ENCODE results near the gene SNRPD2.
A peak's percentile ranks its signal among the peaks of the same experiment; 100 is the strongest.
"Not testable (repeated sequence)": the region's sequence is repeated elsewhere in the genome, so short reads cannot be mapped to it uniquely, and the experiment has no call there.

The SNRPD2 gene

DNA sequence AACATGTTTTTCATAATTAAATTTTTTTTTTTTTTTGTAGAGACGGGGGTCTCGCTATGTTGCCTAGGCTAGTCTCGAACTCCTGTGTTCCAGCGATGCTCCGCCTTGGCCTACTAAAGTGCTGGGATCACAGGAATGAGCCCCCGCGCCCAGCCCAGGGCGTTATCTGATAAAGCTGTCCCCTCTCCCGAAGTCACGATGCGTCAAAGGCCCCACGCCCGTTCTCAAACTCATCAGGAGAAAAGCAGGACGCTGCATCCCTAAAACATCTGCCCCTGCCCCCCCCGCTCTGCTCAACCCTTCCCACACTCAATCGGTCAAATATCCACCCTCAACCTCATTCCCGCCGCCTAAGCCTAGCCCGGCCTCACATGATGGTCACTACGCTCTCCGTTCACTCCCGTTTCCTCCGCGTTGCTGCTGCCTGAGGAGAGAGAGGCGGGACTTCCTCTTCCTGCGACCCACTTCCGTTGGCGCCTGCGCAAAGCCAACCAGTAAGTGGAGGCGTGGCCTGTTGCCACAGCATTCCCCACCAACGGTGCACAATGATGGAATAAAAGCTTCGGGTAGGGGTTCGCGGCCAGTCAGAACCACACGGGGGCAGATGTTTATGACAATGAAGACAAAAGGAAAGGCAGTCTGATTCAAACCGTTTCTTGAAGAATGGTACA, at the start of gene SNRPD2:
TSS of gene SNRPD2 (minus strand) at position 438 of the 671 bp plus-strand sequence. CDS start at position 373, 65 bp downstream.
- DNase-seq, result peak in 1 of 2 experiments; percentile 97

DNA sequence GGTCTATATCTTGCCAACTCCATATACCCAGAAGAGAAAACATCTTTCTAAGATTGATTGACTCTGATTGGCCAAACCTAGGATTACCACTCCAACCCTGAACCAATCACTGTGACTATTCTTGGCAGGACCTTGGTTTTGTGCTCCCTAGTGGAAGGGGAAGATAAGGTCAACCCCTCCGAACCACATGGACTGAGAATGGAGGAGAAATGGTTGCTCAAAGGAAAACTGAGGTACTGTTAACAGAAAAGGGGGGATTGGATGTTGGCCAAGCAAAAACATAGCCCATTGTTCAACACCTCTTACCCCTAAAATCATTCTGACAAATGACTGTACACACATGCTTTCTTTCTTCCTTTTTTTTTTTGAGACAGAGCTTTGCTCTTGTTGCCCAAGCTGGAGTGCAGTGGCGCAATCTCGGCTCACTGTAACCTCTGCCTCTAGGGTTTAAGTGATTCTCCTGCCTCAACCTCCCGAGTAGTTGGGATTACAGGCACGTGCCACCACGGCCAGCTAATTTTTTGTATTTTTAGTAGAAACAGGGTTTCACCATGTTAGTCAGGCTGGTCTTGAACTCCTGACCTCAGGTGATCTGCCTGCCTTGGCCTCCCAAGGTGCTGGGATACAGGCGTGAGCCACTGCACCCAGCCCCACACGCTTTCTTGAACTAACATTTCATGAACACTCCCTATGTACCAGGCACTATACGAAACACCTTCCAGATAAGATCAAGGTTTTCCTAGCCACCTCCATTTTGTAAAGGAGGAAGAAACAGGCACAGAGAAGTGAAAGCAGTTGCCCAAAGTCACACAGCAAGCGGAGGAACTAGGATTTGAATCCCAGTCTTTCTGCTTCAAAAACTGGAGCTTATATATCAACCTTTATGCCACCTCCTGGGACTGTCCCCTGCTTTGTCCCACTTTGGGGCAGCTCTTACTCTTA, 48.0 kb upstream of the SNRPD2 start:
- DNase-seq, result no peak

- no peak for DNase-seq
Measured at GRCh38 chr19:45733160-45733810, 41.5 kb upstream of the SNRPD2 start, which contains the start of gene MEIOSIN. TSS of gene MEIOSIN (plus strand) at chr19:45733439. CDS start at chr19:45735377, 1,938 bp downstream.

DNA sequence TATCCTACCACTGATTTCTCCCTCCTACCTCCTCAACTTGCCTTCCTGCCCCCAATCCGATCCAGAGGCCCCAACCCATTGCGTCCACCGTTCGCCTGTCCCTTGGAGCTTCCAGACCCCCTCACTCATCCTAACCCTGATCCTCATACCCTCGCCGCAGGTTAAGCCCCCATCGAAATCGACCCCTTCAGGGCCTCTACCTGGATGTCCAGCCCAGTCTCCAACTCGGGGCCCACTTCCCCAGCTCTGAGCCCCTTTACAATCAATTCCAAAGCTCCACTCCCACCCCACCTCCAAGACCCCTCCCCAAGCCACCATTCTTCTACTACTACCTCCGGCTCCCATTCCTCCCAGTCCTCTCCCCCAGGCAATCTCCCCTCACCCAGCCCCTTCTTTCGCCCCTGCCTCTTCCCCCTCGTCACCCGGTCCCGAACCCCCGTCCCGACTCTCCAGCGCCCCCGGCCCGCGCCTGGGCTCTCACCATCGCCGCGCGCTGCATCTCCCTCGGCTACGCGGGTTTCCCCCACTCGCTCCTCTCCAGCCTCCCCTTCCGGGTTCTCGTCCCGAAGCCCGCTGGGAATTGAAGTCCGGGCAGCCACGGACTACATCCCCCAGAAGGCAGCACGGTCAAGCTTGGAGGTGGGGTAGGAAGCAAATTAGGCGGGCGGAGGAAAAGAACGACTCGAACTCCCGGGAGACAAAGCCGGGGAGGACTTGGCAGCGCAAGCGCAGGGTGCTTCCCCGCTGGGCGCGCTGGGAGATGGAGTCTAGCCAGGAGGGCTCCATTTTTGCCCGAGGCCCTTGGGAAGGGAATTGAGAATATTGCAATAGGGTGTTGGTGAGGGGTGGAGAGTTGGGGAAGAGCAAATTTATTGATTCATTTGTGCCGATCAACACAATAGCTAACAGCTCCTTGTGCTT, 38.9 kb upstream of the SNRPD2 start, which contains the start of gene FBXO46:
TSS of gene FBXO46 (minus strand) at position 529 of the 921 bp plus-strand sequence. CDS start 17,401 bp downstream, outside the sequence.
- DNase-seq, result peak; percentile 94 to 95

DNA sequence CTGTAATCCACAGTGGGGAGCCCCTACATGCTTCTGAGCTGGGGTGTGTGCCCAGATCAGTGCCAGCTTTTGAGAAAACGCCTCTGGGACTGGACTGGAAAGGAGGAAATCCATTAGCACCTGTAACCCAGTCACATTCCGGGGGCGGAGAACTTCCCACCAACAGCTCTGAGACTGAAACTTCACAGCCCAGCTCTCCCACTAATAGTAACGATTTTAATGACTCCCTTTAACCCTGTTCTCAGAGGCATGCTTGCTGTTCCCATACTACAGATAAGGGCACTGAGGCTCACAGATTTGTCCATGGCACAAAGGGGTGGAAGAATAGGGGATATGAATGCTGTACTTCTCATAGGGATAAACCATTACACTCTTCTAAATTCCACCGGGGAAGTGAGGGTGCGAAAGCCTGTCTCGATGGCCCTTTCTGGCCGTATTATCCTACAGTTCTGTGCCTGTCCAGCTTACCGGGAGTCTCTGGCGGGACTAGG, 38.1 kb upstream of the SNRPD2 start:
- DNase-seq, result peak; percentile 43 to 48

- not testable (repeated sequence) for DNase-seq
Measured at GRCh38 chr19:45728683-45729082, 36.9 kb upstream of the SNRPD2 start.

DNA sequence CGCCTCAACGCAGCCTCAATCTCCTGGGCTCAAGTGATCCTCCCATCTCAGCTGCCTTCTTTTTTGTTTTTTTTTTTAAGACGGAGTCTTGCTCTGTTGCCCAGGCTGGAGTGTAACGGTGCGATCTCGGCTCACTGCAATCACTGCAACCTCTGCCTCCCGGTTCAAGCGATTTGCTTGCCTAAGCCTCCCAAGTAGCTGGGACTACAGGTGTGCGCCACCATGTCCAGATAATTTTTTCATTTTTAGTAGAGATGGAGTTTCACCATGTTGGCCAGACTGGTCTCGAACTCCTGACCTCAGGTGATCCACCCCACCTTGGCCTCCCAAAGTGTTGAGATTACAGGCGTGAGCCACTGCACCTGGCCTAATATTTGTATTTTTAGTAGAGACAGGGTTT, 28.3 kb upstream of the SNRPD2 start:
- DNase-seq, result not testable (repeated sequence)

DNA sequence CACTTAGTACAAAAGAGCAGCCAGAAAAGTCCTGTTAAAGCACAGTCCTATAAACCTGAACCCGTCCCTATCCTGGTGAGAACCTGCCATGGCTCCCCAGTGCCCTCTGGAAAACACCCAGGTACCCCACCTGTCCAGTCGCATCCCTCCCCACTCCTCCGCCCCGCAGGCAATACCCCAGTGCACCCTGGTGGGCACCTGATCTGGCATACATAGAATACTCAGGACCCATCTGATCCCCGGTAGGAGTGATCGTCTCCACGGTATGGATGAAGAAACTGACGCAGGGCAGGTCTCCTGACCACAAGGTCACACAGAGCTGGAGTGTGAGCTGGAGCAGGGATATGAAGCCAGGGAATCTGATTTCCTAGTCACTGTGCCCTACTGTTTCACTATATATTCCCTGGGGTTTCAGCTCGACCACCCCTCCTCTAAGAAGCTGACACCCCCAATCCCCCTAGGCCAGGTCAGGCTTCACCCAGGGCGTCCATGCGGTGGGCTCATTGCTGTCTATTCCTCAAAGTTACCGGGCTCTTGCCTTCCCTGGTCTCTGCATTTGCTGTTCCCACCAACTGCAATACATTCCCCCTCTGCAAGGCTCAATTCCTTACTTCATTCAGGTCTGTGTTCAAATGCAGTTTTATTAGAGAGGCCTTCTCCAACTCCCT, 26.4 kb upstream of the SNRPD2 start:
- no peak for DNase-seq

DNA sequence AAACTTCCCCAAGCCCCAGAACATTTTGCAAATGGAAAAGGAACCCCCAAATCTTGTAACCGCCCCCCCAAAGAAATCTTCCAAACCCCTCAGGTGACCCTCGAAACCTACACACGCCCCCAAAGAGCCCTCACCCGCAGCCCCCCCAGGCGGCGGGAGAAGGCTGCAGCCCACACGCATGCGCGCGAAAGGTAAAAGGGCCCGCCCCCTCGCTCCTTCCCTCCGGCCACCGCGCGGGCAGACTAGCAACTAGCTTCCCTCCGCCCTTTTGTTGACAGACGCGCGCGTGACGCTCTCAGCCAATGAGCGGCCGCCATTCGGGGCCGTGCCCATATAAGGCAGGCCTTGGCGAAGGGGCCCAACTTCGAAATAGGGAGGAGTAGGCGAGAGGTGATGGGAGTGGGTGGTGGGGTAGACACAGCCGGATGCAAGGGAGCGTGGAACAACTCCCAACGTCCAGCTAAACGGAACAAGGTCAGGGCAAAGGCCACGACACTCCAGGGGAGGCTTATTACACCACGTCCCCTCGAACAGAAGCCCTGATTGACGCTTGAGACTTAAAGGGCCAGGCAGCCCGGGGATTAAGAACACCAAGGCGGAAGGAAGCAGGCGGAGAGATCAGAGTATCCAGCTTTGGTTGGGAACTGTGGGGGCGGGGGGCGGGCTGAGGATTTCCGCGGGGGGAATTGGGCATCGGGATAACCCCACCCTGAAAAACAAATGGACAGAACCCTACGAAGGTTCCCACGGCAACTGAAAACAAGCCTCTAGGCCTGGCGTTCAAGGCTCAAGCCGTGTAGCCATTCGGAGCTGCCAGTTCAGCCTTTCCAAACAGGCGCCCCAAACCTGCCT, 25.6 kb upstream of the SNRPD2 start:
- peak; percentile 98 for DNase-seq

DNA sequence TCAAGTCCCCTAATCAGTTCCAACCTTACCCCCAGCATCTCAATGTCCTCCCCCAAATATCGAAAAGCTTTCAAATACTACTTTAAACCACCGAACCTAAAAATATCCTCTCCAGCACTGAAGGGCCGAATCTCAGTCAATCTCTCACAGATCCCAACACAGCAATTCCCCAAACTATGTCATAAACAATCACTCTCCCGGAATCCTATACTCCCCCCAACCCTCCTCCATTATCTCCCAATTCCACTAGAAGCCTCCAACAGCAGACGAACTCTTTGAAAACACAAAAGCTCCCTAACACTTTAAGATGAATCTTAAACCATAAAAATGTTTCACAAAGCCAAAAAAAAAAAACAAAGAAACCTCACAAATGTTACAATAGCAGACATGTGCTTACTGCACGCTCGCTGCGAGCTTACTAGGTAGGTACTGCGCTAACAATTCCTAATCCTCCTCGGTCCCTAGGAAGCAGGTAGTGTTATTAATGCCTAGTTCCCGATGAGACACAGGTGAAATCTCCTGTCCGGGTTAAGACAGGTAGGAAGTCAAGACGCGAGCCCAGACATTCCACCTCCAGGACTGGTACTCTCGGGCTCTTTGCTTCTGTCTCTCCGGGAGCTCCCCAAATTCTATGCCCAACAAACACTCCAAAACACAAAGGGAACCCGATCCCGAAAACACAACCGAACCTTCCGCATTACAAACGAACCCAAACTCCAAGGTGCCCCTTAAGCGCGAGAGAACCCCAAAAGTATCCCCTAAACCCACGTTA, 24.8 kb upstream of the SNRPD2 start:
- peak in 1 of 2 experiments; percentile 55 for DNase-seq

GRCh38 chr19:45715139-45715538, 23.4 kb upstream of the SNRPD2 start:
- no peak for DNase-seq

DNA sequence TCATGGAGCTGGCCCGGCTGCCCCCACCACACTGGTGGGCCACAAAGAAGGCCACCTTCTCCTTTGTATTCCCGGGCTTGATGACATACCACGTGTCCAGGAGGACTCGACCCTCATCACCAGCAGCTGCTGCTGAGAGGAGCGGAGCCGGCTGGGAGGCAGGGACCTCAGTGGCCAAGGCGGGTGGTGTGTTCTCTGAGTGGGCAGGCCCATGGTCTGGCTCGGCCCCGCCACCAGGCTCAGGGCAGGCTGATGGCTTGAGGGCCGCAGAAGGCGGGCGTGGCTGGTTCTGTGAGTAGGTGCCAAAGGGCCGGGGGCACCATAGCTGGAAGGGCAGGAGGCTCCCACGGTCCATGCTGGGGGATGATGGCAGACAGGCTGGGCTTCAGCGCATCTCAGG, 21.4 kb upstream of the SNRPD2 start:
- no peak for DNase-seq

- no peak for DNase-seq
Measured at GRCh38 chr19:45712699-45713067, 20.9 kb upstream of the SNRPD2 start.

GRCh38 chr19:45711851-45712698, 20.3 kb upstream of the SNRPD2 start:
- no peak for DNase-seq

- no peak for DNase-seq
Measured at GRCh38 chr19:45710356-45711130, 18.8 kb upstream of the SNRPD2 start.

DNA sequence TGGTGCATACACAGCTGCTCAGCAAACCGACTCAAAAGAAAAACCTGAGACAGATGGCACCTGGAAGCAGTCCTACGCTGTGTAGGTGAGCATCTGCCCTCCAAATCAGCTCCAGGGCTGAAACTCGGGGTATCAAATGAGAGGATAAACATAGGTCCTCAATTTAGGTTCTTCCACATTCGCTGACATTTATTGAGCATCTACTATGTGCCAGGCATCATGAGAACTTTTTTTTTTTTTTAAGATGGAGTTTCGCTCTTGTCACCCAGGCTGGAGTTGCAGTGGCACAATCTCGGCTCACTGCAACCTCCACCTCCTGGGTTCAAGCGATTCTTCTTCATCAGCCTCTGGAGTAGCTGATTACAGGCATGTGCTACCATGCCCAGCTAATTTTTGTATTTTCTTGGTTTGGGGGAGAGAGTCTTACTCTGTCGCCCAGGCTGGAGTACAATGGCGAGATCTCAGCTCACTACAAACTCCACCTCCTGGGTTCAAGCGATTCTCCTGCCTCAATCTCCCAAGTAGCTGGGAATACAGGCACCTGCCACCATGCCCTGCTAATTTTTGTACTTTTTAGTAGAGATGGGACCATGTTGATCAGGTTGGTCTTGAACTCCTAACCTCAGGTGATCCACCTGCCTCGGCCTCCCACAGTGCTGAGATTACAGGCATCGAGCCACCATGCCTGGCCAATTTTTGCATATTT, 14.1 kb upstream of the SNRPD2 start:
- no peak for DNase-seq

- DNase-seq, result no peak
Measured at GRCh38 chr19:45705115-45705514, 13.4 kb upstream of the SNRPD2 start.
